ENCODE results near the gene CCDC71L.

GRCh38 chr7:106652909-106653308 lies 8.0 kb downstream of the CCDC71L start:
- no peak for TF ChIP-seq POLR2A (IDR thresholded peaks at IDR 0.05)
- no peak for TF ChIP-seq CTCF (IDR thresholded peaks at IDR 0.05)
- TF ChIP-seq POLR2AphosphoS5 (IDR thresholded peaks at IDR 0.05) = no peak
- no peak for TF ChIP-seq EP300 (IDR thresholded peaks at IDR 0.05)
